ENCODE data around the gene IMMP1L. TPM values are rescaled to one million over a fixed set of nuclear protein-coding genes. Genes with fewer than 3 reads are reported as not detected.

Gene IMMP1L
- total and polyA plus RNA-seq, 2 donors (not counting 1 experiment from before 2014, with no cell fraction given): 14.3 to 16.5 TPM

GRCh38 chr11:31449040-31449439, 60.4 kb downstream of the IMMP1L start:
- H2AFZ ChIP-seq (ENCODE audit: insufficient read depth, low read depth, low read length, poor library complexity, severe bottlenecking): no peak overlapping the region

GRCh38 chr11:31445621-31446020, 63.8 kb downstream of the IMMP1L start:
- ATAC-seq (ENCODE audit: low read depth) (no peak), DNase-seq (no peak)
- H3K4me2 ChIP-seq (replicated peaks; ENCODE audit: low read depth, low read length, poor library complexity, severe bottlenecking): no peak overlapping the region
- intact Hi-C loops (cut with micrococcal nuclease): no loop called here
- WGBS (ENCODE audit: insufficient coverage): 100% methylated on average over 3 of the region's 4 CpGs
- H3K9me3 ChIP-seq (ENCODE audit: control extremely low read depth in 1 of 3, control insufficient read depth in 2 of 3, insufficient read depth in 1 of 3, low read length in 2 of 3): no peaks in the 10 kb centered on the region
- TF ChIP-seq CTCF (IDR thresholded peaks at IDR 0.05) (no peak), EZH2 (IDR thresholded peaks at IDR 0.05; ENCODE audit: borderline replicate concordance, insufficient read depth, low read depth, low read length, poor library complexity, severe bottlenecking) (no peak)
- H3K4me1 ChIP-seq (ENCODE audit: control insufficient read depth in 2 of 2, insufficient read depth in 2 of 2, low read length in 2 of 2): no peaks in the 10 kb centered on the region
- H3K27ac ChIP-seq (ENCODE audit: low read length in 2 of 2): no peak overlapping the region
- no peaks in the 10 kb centered on the region for H3K36me3 ChIP-seq (replicated peaks in 1 of 2; ENCODE audit: control extremely low read depth in 1 of 2, control insufficient read depth in 1 of 2, extremely low read depth in 1 of 2, insufficient read depth in 2 of 2, low read length in 1 of 2)
- ChIA-PET CTCF (no interaction called here), POLR2A (no interaction called here)
- Mint-ChIP-seq H3K4me1 (no peaks in the 10 kb centered on the region), H3K9me3 (ENCODE audit: insufficient read depth) (no peaks in the 10 kb centered on the region), H3K4me3 (no peak overlapping the region), H3K27me3 (no peaks in the 10 kb centered on the region), H3K27ac (no peak overlapping the region)
- H3K27me3 ChIP-seq (replicated peaks in 1 of 4; ENCODE audit: control extremely low read depth in 1 of 4, control insufficient read depth in 3 of 4, insufficient read depth in 4 of 4, low read length in 3 of 4): no peaks in the 10 kb centered on the region
- H3K9ac ChIP-seq (ENCODE audit: low read length): no peak overlapping the region
- no peaks in the 10 kb centered on the region for H4K20me1 ChIP-seq (ENCODE audit: control insufficient read depth, insufficient read depth, low read length, poor library complexity, severe bottlenecking)
- H3K4me3 ChIP-seq (ENCODE audit: control extremely low read depth in 1 of 5, extremely low read depth in 1 of 5, insufficient read depth in 1 of 5, low read depth in 2 of 5, low read length in 4 of 5): no peak overlapping the region
- H2AFZ ChIP-seq (ENCODE audit: insufficient read depth, low read depth, low read length, poor library complexity, severe bottlenecking): no peak overlapping the region
- no peaks in the 10 kb centered on the region for H3K79me2 ChIP-seq (ENCODE audit: control insufficient read depth, insufficient read depth, low read length)

More at GRCh38 chr11:31449040-31449439, 60.4 kb downstream of the IMMP1L start:
- Histone ChIP-seq H3K79me2 (ENCODE audit: control insufficient read depth, insufficient read depth, low read length) (no peaks in the 10 kb centered on the region), H3K27me3 (replicated peaks in 1 of 4; ENCODE audit: control extremely low read depth in 1 of 4, control insufficient read depth in 3 of 4, insufficient read depth in 4 of 4, low read length in 3 of 4) (no peaks in the 10 kb centered on the region), H3K4me2 (replicated peaks; ENCODE audit: low read depth, low read length, poor library complexity, severe bottlenecking) (no peak overlapping the region), H3K9me3 (ENCODE audit: control extremely low read depth in 1 of 3, control insufficient read depth in 2 of 3, insufficient read depth in 1 of 3, low read length in 2 of 3) (no peaks in the 10 kb centered on the region), H3K36me3 (replicated peaks in 1 of 2; ENCODE audit: control extremely low read depth in 1 of 2, control insufficient read depth in 1 of 2, extremely low read depth in 1 of 2, insufficient read depth in 2 of 2, low read length in 1 of 2) (no peaks in the 10 kb centered on the region), H3K4me1 (ENCODE audit: control insufficient read depth in 2 of 2, insufficient read depth in 2 of 2, low read length in 2 of 2) (no peaks in the 10 kb centered on the region), H4K20me1 (ENCODE audit: control insufficient read depth, insufficient read depth, low read length, poor library complexity, severe bottlenecking) (no peaks in the 10 kb centered on the region), H3K9ac (ENCODE audit: low read length) (no peak overlapping the region), H3K4me3 (ENCODE audit: control extremely low read depth in 1 of 5, extremely low read depth in 1 of 5, insufficient read depth in 1 of 5, low read depth in 2 of 5, low read length in 4 of 5) (no peak overlapping the region), H3K27ac (ENCODE audit: low read length in 2 of 2) (no peak overlapping the region)
- ChIA-PET POLR2A (no interaction called here), CTCF (interaction anchor here (1.1 kb wide), 1 partner anchor 11 kb away, joined by 3 read pairs; no protein-coding TSS in a partner anchor)
- TF ChIP-seq CTCF (IDR thresholded peaks at IDR 0.05): no peak
- TF ChIP-seq EZH2 (IDR thresholded peaks at IDR 0.05; ENCODE audit: borderline replicate concordance, insufficient read depth, low read depth, low read length, poor library complexity, severe bottlenecking): no peak
- Mint-ChIP-seq H3K4me3 (no peak overlapping the region), H3K27me3 (no peaks in the 10 kb centered on the region), H3K27ac (no peak overlapping the region), H3K9me3 (ENCODE audit: insufficient read depth) (no peaks in the 10 kb centered on the region), H3K4me1 (no peaks in the 10 kb centered on the region)
- ATAC-seq (ENCODE audit: low read depth) (no peak), DNase-seq (no peak)
- WGBS (ENCODE audit: insufficient coverage): no CpG with 5 or more reads among the region's 2 CpGs
- intact Hi-C loops (cut with micrococcal nuclease): no loop called here

Measured in B cell (primary cell).